GM12864 (cell line): ENCODE data around the gene CWC25.
A peak's percentile ranks its signal among the peaks of the same experiment; 100 is the strongest.

Experiments
- DNase-seq: peaks from one replicate; pipeline ENCODE4 v3.0.0-alpha.2; 2011; ENCODE audit warnings: low read depth
- H3K4me3 ChIP-seq: 2 replicates; pipeline ENCODE4 v1.5.1; 2011; ENCODE audit warnings: mild to moderate bottlenecking, low read depth, low read length, control low read depth
- TF ChIP-seq, protein P1 (sequence below): IDR thresholded peaks from 2 replicates; pipeline ENCODE4 v1.5.1; 2011; ENCODE audit warnings: low read depth, mild to moderate bottlenecking, moderate library complexity, low read length, control low read depth, inconsistent platforms; ENCODE audit errors: missing control alignments

CWC25 gene

GRCh38 chr17:38850374-38850773 lies 25.3 kb upstream of the CWC25 start:
- TF ChIP-seq, protein P1, sequence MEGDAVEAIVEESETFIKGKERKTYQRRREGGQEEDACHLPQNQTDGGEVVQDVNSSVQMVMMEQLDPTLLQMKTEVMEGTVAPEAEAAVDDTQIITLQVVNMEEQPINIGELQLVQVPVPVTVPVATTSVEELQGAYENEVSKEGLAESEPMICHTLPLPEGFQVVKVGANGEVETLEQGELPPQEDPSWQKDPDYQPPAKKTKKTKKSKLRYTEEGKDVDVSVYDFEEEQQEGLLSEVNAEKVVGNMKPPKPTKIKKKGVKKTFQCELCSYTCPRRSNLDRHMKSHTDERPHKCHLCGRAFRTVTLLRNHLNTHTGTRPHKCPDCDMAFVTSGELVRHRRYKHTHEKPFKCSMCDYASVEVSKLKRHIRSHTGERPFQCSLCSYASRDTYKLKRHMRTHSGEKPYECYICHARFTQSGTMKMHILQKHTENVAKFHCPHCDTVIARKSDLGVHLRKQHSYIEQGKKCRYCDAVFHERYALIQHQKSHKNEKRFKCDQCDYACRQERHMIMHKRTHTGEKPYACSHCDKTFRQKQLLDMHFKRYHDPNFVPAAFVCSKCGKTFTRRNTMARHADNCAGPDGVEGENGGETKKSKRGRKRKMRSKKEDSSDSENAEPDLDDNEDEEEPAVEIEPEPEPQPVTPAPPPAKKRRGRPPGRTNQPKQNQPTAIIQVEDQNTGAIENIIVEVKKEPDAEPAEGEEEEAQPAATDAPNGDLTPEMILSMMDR, result no peak
- H3K4me3 ChIP-seq, result peak overlapping the region; percentile 76; the same call in 1 of the 2 replicates

GRCh38 chr17:38848939-38849605 lies 24.0 kb upstream of the CWC25 start:
- TF ChIP-seq, protein P1, result no peak
- no peak for DNase-seq
- H3K4me3 ChIP-seq, result no peak overlapping the region

More at GRCh38 chr17:38850374-38850773, 25.3 kb upstream of the CWC25 start:
- no peak for DNase-seq

- no peak overlapping the region for H3K4me3 ChIP-seq
- TF ChIP-seq, protein P1, result no peak
- DNase-seq, result no peak
Measured at GRCh38 chr17:38848557-38848891, 23.4 kb upstream of the CWC25 start.

DNA sequence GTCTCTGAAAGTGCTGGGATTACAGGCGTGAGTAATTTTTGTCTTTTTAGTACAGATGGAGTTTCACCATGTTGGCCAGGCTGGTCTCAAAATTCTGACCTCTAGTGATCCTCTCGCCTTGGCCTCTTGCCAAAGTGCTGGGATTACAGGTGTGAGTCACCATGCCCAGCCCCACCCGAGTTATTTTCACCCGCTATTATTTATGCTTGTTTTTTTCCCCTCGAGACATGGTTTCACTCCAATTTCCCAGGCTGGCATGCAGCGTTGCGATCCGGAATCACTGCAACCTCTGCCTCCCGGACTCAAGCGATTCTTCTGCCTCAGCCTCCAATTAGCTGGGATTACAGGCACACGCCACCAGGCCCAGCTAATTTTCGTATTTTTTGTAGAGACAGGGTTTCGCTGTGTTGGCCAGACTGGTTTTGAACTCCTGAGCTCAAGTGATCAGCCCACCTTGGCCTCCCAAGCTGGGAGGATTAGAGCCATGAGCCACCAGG lies 19.2 kb upstream of the CWC25 start:
- DNase-seq, result no peak
- TF ChIP-seq, protein P1, result no peak
- no peak overlapping the region for H3K4me3 ChIP-seq

GRCh38 chr17:38825762-38826247 lies 684 bp upstream of the CWC25 start:
- peak overlapping the region; percentile 88 for H3K4me3 ChIP-seq
- TF ChIP-seq, protein P1, result no peak
- no peak for DNase-seq

DNA sequence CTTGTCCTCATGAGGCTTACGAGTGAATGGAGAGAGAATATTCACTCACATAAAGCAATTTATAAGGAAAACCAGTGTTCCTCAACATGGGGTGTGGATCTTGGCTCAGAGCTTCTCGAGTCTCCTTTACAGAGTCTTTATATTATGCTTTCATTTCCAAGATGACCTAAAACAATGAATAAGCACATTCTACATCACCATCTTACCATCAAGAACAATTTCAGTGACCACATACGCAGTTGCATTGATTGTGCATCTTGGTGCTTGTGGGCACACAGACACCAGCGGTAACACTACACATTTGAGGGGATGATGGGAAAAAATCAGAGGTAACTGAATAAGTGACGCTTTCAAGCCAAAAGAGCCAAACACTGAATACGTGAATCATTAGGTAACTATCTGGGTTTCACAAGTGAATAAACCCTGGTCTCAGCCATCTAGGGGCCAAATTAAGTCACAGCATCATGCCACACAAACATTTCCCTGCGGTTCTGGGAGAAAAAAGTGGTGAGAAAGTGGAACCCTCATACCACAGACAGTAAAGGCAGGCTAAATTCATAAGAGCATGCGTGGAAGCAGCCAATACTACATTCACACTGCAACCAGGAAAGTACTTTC lies 9.4 kb downstream of the CWC25 start:
- TF ChIP-seq, protein P1, result peak; percentile 41
- H3K4me3 ChIP-seq, result no peak overlapping the region
- DNase-seq, result no peak

DNA sequence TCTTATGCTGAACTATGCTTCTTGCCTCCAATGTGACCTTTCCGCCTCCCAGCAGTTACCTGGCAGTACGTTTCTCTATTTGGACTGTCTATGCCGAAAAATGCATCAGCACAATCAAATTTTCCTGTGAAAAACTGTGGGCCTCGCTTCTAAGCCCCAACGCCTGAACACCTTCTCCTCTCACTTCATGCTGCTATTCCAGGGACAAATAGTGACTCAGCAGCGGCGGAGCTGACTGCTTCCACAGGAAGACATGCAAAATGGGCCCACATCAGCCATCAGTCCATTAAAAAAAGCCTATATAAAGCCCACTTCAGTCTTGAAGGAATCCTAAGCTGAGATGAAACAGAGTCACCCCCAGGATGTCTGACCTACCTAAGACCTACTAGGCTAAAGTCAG lies 15.3 kb downstream of the CWC25 start:
- DNase-seq, result no peak
- TF ChIP-seq, protein P1, result no peak
- no peak overlapping the region for H3K4me3 ChIP-seq
